ENCODE measurements around the gene ADRB2. TPM values are rescaled to one million over a fixed set of nuclear protein-coding genes. Genes with fewer than 3 reads are reported as not detected.

Gene ADRB2
- total RNA-seq, 1 experiment from 2014 or later = 2.8 TPM

DNA sequence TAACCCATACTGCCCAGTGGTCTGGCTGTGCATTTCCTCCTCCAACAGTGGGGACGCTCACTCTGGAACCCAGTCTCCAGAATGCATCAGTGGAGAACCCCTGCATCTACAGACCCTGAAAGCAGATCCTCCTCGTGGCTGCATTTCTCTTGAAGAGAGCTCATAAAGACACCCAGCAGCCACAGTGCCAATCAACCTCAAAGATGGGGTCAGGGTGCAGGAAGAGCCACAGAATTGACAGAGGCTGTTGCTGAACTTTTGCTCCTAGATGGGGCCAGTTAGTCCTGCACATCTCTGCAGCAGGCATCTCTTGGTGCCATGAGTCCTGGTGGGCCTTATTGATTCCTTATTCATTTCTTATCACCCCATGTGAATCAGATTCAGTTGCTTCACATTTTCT lies 39.6 kb downstream of the ADRB2 start:
- BruUV-seq (replicated peaks) = no TSS peak
- Histone ChIP-seq H3K4me2 (no peak overlapping the region), H3K4me1 (replicated peaks; ENCODE audit: insufficient read depth) (no peaks in the 10 kb centered on the region), H3K4me3 (no peak overlapping the region), H3K27me3 (ENCODE audit: insufficient read depth, low read depth) (no peaks in the 10 kb centered on the region), H3K36me3 (ENCODE audit: low read depth) (no peaks in the 10 kb centered on the region), H3K79me2 (ENCODE audit: low read depth) (no peaks in the 10 kb centered on the region), H3K9me2 (ENCODE audit: insufficient read depth) (no peaks in the 10 kb centered on the region), H3K9me3 (ENCODE audit: insufficient read depth, low read depth) (no peaks in the 10 kb centered on the region), H3K27ac (no peak overlapping the region), H3F3A (ENCODE audit: insufficient read depth, low read depth) (no peaks in the 10 kb centered on the region), H4K20me1 (ENCODE audit: insufficient read depth) (no peaks in the 10 kb centered on the region), H2AFZ (no peak overlapping the region)
- CTCF ChIA-PET = no interaction called here
- POLR2A ChIA-PET (ENCODE audit: unreplicated experiment) = no interaction called here
- TF ChIP-seq EZH2 (IDR thresholded peaks at IDR 0.05; ENCODE audit: low read depth) (no peak), CTCF (conservative IDR thresholded peaks at IDR 0.05) (no peak)
- intact Hi-C loops (cut with micrococcal nuclease; ENCODE audit: unreplicated experiment) = no loop called here
- no peak for DNase-seq

- ChIA-PET CTCF (no interaction called here), POLR2A (ENCODE audit: unreplicated experiment) (no interaction called here)
- Histone ChIP-seq H2AFZ (no peak overlapping the region), H3K79me2 (ENCODE audit: low read depth) (no peaks in the 10 kb centered on the region), H3K27ac (no peak overlapping the region), H3K4me1 (replicated peaks; ENCODE audit: insufficient read depth) (no peaks in the 10 kb centered on the region), H3K9me3 (ENCODE audit: insufficient read depth, low read depth) (no peaks in the 10 kb centered on the region), H3K4me3 (no peak overlapping the region), H3F3A (ENCODE audit: insufficient read depth, low read depth) (no peaks in the 10 kb centered on the region), H3K36me3 (ENCODE audit: low read depth) (no peaks in the 10 kb centered on the region), H4K20me1 (ENCODE audit: insufficient read depth) (no peaks in the 10 kb centered on the region), H3K9me2 (ENCODE audit: insufficient read depth) (no peaks in the 10 kb centered on the region), H3K4me2 (no peak overlapping the region), H3K27me3 (ENCODE audit: insufficient read depth, low read depth) (no peaks in the 10 kb centered on the region)
- BruUV-seq (replicated peaks) = no TSS peak
- intact Hi-C loops (cut with micrococcal nuclease; ENCODE audit: unreplicated experiment) = no loop called here
- no peak for DNase-seq
- TF ChIP-seq CTCF (conservative IDR thresholded peaks at IDR 0.05) = no peak
- TF ChIP-seq EZH2 (IDR thresholded peaks at IDR 0.05; ENCODE audit: low read depth) = no peak
Measured at GRCh38 chr5:148873120-148873519, 46.7 kb downstream of the ADRB2 start.

DNA sequence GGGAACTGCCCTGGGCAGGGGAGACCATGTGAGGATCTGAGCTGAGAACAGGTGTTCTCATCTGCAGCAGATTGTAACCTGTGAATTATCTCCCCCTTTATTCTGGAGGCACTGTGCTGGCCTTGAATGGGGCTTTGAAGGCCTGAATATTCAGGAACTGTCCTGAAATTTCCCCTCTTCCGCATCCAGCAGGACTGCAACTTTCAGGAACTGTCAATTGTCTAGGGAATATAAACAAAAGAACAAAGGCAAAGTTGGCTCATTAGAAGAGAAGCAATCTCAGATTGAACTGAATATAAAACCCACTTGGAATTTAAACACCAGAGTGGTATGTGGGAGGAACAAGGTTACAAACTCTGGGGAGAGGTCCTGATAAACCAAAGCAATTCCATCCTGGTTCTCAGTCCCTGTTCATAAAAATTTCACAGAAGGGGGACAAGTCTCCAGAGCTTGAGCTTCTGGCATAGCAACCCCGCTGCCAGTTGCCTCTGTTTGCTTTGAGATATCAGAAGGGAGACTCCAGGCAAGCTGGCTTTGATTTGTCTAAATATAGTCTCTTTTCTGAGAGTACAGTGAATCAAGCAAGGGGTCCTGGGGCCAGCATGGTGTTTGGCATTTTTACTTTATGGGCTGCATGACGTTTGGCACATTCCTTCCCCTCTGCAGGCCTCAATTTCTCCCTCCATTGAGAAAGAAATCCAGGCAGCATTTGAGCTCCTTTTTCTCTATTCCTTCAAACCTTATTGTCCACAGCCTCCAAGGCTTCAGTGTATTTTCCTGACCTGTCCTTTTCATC lies 47.5 kb downstream of the ADRB2 start:
- Histone ChIP-seq H3K27ac (no peak overlapping the region), H3K27me3 (ENCODE audit: insufficient read depth, low read depth) (no peaks in the 10 kb centered on the region), H3K4me1 (replicated peaks; ENCODE audit: insufficient read depth) (no peaks in the 10 kb centered on the region), H3K79me2 (ENCODE audit: low read depth) (no peaks in the 10 kb centered on the region), H2AFZ (no peak overlapping the region), H3K9me3 (ENCODE audit: insufficient read depth, low read depth) (no peaks in the 10 kb centered on the region), H3K4me3 (no peak overlapping the region), H3K36me3 (ENCODE audit: low read depth) (no peaks in the 10 kb centered on the region), H3F3A (ENCODE audit: insufficient read depth, low read depth) (no peaks in the 10 kb centered on the region), H3K4me2 (no peak overlapping the region), H3K9me2 (ENCODE audit: insufficient read depth) (no peaks in the 10 kb centered on the region), H4K20me1 (ENCODE audit: insufficient read depth) (no peaks in the 10 kb centered on the region)
- no peak for DNase-seq
- intact Hi-C loops (cut with micrococcal nuclease; ENCODE audit: unreplicated experiment) = no loop called here
- BruUV-seq (replicated peaks) = no TSS peak
- TF ChIP-seq EZH2 (IDR thresholded peaks at IDR 0.05; ENCODE audit: low read depth) = no peak
- no peak for TF ChIP-seq CTCF (conservative IDR thresholded peaks at IDR 0.05)
- ChIA-PET POLR2A (ENCODE audit: unreplicated experiment) (no interaction called here), CTCF (no interaction called here)
